Pulmonary artery endothelial cell (primary cell): ENCODE measurements around the gene BLID. TPM values are rescaled to one million over a fixed set of nuclear protein-coding genes. Genes with fewer than 3 reads are reported as not detected.

Experiments
- DNase-seq: peaks from one replicate; pipeline ENCODE4 v3.0.0-alpha.2; 2011; ENCODE audit warnings: low read depth, low spot score
- total RNA-seq: library from RNA; depleted of rRNA; stranded (reverse); fragments of >200 nt; gene quantifications from 2 replicates; pipeline ENCODE4 v1.2.3, GENCODE V29; 2014

BLID gene, protein sequence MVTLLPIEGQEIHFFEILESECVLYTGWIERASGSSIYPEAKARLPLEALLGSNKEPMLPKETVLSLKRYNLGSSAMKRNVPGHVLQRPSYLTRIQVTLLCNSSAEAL
- 2.6 and 3.2 TPM in 2 replicates for total RNA-seq

DNA sequence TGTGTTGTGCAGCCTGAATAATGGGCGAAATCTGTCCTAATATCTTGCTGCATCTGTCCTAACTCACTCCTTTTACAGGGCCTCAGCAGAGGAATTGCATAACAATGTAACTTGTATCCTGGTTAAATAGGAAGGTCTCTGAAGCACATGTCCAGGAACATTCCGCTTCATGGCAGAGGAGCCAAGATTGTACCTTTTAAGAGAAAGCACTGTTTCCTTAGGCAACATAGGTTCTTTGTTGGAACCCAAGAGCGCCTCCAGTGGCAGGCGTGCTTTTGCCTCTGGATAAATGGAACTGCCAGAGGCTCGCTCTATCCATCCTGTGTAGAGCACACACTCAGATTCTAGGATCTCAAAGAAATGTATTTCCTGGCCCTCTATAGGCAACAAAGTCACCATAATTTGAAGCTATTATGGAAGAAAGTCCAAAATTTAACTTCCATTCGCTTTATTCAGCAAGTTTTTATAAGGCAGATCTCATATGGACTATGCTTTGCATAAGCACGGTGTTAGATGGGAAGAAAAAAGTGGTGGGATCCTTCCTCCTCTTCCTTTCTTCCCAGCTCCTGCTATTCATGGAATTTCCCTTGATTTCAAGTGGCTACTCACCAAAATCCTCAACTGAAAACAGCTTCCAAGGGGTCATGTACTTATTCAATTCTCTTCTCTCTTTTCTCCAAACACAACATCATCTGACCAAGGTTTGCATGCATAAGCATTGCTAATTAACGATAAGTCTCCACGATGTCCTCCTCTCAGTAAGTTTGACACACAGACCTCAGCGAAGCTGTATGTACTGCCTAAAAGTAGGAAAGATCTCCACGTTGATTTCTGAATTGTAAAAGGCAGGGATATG is at the start of gene BLID:
BLID (minus strand) TSS at position 692 of the 856 bp plus-strand sequence; CDS start at position 399, 293 bp downstream.
- DNase-seq = no peak

DNA sequence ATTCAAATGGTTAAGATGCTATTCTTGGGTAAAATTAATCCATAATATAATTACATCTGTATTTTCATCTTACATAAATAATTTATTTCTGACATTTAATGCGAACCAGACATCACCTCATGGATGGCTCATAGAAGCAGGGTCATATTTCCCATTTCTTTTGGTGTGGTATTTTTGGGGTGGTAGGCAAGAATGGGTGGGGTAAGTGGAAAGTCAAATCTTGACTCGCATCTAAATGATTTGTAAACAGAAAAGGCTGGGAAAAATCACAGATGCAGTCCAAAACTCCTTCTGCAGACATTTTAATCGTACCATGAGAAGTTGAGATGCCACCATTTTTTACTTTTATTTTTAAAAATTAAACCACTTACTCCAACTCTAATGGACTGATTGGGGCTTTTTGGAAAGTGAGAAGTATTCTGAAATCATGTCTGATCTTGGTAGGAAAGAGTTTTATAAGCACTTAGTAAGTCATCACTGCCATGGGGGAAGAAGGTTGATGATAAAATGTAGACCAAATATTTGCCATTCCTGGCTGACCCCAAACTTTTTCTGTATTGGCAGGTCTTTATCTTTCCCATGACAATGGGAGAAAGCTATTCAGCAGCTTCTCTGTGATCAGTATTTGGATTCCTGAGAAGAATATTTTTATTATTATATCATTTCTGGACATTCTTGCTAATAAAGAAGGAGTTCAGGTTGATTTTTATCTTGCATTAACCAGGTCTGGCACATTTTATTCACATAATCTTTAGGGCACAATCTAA is 47.2 kb upstream of the BLID start:
- DNase-seq = no peak

DNA sequence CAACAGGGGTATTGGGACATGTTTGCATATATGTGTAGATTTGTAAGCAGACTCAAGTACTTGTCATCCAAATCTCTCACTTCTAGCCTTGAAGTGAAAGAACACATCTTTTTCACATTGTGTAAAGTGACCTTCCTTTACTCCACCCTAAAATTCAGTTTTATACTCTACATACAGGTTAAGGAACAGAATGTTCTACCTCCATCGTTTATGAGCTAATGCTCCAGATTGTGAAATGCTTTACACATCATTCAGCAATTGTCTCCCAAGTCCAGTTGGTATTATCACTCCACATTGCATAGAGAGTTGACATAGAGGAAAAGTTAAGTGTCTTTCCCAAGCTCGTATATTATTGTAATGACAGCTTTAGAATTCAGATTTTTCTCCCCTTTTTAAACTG is 46.1 kb upstream of the BLID start:
- no peak for DNase-seq

DNA sequence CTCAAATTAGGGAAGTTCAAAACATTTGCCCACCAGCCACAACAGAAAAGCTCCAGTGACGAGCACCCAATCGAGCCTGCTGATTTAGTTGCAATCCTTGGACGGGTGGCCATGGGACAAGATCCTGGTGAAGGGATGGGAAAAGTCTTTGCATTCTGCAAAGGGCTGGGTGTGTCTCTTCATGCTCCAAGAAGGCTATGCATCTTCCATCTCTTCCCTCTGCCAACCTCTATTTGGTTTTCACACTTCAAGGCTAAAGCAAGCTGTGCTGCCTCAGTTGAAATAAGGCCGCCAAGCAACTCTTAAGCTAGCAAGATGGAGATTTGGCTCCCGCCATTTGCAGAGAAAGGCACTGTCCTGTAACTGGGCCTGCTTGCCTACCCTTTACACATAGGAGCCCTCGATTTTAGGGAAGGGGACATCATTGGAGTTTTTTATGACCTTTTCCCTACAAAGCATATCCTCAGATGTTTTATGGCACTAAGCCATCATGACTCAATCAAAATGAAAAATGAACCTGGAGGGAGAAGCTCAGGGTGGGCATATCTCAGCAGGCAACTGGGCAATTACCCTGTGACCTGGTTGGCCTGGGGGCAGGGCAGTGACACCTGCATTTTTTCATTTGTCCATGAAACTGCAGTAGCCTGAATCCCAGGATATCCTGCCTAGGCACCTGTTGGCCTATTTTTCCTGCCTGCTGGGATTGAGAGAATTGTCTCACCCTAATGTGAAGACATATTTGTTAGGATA is 45.0 kb upstream of the BLID start:
- DNase-seq = no peak

DNA sequence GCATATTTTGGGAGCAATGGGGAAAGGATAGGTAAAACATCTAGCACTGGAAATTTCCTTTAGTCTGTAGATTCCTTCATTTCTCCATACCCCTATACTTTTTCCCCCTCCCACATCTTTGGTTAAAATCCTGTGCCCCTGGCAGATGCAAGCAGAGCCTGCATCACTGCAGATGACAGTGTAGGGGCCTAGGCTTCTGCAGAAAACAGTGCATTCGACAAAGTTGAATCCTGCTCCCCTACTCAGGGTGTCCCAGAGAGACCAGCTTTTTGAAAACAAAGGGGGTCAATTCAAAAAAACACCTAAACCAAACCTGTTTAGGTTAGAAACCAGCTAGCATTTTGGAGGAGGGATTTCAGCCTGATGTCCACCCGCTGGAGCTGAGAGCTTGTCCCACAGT is 43.8 kb upstream of the BLID start:
- DNase-seq = no peak

DNA sequence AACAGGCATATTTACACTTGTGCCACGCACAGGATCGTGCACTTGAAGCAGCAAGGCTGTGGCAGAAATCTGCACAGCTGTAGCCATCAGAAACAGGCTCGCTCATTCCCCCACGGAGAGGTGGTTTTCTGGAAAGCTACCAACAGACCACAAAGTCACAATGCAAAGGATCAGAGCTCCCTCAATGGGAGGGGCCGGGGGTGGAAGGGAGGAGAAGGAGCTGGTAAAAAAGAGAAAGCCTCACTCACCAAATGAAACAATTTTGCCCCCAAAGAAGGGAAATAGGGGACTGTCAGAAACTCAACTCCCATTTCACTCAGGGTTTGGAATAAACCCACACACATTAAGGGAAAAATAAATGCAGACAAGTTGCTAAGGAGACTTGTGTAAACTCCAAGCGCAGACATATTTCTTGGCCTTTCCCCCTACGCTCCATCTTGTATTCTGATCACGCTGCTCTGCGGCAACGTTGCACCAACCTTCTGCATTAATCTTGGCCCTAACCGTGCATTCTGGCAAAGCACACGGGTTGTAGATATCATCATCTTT is 43.2 kb upstream of the BLID start:
- no peak for DNase-seq

DNA sequence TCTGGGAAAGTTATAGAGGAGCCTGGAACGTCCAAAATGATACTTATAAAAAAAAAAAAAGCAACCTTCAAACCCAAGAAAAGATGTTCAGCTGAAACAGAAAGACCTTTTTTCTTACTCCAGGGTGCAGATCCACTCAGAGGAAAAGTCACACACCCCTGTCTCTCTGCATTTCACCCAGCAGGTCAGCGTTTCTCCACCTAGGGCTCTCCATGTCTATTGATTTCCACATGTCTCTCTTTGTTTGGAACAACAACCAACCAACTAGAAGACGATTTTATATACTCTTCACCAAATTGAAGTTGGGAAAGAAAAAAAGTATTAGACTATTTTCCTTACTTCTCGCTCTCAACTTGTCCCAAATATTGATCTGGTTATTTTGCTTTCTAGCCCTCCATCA is 42.2 kb upstream of the BLID start:
- no peak for DNase-seq

DNA sequence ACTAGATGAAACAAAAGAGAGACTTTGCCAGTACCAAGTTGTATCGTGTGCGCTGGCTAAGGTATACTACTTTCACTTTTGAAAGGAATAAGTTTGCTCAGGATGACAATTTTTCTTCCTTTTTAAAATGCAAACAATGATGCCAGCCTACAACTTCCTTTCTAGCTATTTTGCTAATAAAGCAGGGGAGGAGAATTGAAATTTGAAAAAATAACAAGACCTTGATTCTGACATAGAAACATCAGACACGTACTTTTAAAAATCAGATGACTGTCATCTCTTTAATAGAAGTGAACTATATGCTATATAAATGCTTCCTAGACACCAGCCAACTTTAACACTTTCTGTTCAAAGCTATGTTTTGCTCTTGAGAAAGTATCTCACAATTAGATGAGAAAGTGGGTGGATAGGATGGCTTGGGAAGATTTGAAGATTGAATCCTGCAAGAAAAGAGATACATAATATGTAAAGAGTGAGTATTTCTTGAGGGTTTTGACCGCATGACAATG is 41.7 kb upstream of the BLID start:
- DNase-seq = no peak

DNA sequence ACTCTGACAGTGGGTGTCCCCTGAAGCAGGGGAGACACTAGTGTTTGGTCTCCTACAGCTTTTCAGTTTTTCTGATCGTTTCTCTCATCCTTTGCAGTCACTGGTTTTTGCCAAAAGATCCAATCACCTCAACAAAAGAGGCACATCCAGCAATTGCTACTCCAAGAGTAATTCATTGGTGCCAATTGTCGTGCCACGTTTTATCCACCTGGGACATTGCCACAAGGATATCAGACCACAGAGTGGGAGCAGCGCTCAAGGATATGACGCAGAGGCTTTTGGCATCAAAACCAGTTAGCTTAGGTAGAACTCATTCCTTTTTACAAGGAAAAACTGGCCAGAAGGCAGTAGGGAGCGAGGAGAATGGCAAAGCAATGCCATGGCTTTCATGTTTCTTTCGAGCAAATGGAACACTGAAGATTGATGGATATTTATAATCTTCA is 40.9 kb upstream of the BLID start:
- DNase-seq = peak; percentile 68

DNA sequence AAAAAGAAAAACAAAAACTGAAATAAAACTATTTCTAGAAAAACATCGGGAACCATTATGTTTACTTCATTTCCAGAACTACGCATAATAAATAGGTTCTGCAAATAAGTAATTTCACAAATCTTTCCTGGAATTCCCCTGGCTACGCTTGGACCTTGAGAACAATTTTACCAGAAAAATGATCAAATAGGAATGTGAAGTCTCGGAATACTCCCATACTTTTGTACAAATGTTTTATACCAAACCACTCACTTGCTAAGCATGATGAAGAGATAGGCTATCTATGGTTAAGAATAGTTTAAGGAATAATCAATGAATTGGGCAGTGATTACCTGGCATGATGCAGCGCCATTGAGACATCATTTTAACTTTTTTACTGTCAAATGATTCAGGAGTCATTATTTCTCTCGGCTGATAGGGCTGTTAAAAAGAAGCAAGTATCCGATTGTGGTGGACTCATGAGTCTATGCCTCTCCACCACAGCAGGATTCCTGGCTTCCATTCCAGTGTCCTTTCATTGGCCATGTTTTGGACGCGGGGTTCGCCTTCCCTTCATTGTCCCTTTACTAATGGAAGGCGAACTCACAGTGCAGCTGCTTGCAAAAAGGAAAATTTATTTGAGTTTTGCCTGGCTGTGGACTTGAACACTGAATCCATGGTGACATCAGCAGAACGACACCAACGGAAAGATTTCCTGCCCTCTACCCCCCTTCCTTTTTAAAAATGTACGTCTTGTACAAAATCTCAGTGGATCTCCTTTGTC is 39.9 kb upstream of the BLID start:
- DNase-seq = no peak

DNA sequence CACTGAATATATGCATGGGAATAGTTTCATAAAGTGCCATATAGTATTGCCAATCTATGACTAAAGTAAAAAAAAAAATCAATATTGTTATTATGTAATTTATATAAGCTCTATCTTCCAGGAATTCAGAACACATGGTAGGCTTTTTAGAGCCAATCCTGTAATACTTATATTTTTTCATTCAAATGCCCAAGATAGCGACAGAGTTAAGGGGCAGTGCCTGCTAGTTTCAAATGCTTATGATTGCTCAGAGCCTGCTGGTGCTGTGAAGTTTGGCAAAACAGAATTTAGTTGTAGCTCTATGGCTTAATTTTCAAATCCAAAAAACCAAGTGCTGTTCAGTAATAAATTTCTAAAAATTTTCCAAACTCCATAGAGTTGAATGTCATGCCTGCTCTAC is 39.0 kb upstream of the BLID start:
- DNase-seq = no peak

DNA sequence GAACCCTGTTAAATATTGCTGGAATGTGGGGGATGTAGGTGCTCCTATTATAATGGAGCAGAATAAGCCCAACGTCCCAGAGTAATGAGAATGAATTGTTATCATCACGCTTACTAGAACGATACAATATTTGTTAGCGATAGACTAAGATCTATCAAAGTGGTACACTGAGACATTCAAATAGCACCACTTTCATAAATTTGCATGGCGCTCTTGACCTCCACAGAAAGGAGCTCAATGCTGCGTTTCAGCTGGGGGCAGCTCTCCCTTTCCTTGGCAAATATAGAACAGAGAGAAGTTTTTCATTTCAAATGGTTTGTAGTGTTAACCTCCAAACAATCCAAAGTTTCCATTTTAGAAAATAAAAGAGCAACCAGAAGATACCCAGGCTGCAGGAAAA is 38.2 kb upstream of the BLID start:
- no peak for DNase-seq

DNA sequence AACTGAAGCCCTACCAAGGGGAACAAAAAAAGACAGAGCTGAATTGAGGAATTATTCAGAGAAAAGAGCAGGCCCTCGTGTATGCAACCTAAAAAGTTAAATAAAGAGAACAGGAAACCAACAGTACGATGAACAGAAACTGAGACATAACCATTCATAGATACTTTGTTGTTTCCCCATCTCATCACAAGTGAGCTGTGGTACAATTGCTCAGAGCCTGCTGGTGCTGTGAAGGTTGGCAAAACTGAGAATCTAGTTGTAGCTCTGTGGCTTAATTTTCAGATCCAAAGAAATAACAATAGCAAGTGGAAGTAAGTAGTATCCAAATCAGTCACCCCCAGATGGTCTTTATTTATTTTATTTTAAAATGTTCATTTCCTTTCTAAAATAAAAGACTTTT is 37.7 kb upstream of the BLID start:
- DNase-seq = no peak

DNA sequence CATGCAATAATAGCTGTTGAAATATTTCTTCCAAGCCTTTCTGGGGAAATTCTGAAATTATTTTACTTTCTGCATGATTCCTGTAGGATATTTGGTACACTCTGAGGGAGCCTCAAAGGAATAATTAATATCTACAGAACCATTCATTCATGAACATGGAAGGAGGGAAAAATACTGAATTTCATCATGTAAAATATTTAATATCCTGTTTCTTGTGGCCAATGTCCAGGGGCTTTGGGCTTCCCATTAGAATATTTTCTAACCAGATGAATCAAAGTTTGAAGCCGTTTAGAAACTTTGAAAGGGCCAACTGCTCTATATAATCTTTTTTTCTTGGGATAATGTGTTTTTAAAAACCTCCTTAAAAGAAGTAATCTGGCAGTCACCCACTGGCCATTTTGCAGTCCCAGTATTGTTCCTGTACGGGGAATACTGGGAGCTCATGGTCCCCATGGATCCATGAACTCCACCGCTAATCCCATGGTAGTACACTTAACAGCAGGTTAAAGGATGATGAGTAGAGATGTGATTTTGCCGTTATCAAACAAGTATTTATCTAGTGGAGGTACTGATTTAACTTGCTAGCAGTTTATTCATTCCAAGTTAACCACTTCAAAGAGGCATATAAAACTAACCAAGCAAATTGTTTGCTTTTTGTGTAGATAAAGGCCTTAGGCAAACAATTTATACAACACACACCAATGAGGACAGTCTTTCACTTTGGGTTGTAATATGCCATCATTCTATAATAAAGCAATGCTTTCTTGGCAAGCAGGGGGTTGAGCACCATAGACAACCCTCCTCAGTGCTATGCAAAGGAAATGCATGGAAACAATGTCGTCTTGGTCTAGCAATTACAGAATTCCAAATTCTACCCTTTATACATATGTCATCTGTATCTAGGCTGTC is 34.5 kb upstream of the BLID start:
- DNase-seq = no peak

DNA sequence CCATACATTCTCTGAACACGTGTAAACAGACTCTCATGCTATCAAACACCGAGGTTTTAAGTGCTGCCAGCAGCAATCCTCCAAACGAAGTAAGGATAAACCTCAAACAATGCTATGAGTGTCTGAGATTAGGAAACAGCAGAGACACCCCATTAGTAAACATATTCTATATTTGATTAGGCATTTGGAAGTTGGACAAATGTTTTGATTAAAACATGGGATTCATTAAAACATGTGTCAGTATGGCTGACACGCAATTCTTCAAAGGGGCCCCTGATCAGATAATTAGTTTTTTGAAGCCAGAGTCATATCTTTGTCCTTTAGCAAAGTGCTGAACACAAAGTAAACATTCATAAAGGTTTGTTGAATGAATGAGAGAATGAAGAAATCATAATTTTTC is 33.2 kb upstream of the BLID start:
- no peak for DNase-seq

DNA sequence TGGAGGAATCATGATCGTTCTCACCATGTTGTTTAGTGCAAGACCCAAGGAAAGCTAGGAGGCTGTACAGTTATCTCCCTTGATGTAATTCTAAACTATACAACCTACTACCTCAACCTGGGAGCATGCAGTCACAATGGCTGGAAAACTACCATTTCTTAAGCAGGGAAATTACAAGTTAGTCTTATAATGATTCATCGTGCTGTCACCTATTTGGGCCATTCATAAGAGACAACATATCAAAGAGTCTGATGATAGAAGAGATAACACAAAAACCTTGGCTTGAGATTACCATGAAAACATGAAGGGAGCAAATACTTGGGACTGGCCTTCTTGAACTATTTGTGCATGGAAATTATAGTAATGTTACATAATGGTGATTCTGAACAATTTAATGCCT is 30.5 kb upstream of the BLID start:
- DNase-seq = no peak

DNA sequence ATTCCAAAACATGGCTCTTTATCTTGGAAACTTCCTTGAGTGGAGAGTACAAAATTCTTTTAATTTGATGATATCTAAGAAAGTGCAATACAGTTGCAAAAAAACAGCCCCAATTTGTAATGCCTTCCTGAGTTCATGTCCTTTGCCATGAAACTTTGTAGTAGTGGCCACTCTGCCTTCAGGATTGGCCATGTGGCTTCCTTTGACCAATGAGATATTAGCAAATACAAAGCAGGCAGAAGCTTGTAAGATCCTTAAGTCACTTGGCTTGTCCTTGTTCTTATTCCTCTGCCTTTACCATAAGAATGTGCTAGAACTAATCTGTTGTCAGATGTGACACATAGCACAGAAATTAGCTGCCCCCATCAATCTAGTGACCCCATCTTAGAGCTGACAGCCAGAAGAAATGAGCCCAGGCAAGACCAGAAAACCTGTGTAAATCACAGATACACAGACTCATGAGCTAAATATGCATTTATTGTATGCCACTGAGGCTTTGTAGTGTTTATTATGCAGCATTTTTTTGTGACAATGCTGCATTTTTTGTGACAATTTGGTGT is 29.8 kb upstream of the BLID start:
- no peak for DNase-seq

DNA sequence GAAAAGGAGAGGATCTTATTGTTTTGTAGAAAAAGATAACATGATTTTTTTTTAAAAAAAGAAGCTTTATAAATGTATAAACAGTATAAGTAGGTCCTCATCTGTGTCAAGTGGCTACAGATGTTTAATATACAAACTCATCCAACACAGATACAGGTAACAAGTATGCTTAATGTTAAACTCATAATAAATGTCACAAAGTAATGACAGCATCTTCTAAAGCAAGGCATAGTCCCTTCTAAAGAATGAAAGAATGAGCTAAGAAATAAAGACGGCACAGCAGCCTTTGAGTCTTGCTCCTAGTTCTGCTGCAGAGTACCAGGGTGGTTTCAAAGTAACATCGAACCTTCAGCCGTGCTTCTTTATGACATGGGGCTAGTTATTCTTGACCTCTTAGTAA is 28.7 kb upstream of the BLID start:
- DNase-seq = no peak

DNA sequence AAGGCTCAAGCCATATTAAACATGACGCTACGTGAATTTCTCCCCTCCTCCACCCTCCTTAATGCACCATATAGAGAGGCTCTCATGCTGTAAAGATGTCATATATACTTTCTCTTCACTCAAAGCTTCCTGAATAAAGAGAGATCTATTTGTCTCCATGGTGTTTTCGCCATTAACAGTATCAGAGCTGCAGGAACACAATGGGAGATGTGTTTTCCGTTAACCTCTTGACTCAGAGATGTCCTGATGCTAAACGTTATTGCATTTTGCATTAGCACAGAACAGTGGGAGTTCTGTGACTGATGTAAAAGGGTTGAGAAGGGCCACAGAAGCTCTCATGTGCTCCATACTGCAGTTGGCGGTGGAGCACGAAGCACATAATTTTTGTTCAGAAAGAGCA is 25.7 kb upstream of the BLID start:
- no peak for DNase-seq
